ENCODE results near the gene MAPK8IP2. TPM values are rescaled to one million over a fixed set of nuclear protein-coding genes. Genes with fewer than 3 reads are reported as not detected.

The MAPK8IP2 gene
- total RNA-seq, 6 experiments from 2014 or later, result 0.15 to 1.7 (median 0.45) TPM

DNA sequence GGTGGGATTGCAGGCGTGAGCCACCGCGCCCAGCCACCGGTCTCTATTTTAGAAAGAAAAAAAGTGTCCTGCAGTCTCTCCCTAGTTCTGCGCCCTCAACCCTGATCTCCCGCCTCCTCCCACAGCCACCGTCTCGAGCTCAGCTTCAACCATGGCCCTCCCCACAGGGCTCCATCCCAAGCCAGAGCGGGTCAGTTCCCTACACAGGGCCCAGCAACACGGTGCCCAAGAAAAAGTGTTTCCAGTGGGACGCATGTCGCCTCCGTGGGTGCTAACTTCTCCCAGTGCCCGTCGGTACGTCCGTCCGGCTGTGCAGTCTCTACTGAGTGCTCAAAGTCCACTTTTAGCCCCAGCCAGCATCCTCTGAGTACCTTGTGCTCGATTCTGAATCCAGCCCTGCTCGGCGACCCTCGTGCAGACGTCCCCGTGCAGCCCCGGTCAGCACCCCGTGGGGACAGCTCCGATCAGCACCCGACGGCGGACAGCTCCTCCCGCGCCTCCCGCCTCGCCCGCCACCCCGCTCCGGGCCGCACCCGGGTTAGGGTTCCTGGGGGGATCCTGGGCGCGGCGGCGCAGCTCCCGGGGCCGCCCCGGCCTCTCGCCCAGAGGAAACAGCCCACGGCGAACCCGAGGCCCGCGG lies 657 bp upstream of the MAPK8IP2 start:
- Histone ChIP-seq H3K27me3 (peaks cover 6% of the 10 kb centered on the region in 2 donors), H3K36me3 (no peaks in the 10 kb centered on the region), H3K4me3 (peak overlapping the region in 2 of 3 donors; percentile 29 to 35), H3K4me1 (peaks cover 0 to 6% (median 0%) of the 10 kb centered on the region in 4 donors), H3K9me3 (no peaks in the 10 kb centered on the region), H3K27ac (no peak overlapping the region)
- intact Hi-C loops (cut with DNase I), result loop anchor here in 1 of 2 donors (5.0 kb wide), 1 partner anchor 48 kb away; no protein-coding TSS in a partner anchor
- ATAC-seq (peak; percentile 74 to 90 (median 82)), DNase-seq (peak in 1 of 3 donors; percentile 61)
- no peak for TF ChIP-seq POLR2A (IDR thresholded peaks at IDR 0.05)
- TF ChIP-seq, protein P1, sequence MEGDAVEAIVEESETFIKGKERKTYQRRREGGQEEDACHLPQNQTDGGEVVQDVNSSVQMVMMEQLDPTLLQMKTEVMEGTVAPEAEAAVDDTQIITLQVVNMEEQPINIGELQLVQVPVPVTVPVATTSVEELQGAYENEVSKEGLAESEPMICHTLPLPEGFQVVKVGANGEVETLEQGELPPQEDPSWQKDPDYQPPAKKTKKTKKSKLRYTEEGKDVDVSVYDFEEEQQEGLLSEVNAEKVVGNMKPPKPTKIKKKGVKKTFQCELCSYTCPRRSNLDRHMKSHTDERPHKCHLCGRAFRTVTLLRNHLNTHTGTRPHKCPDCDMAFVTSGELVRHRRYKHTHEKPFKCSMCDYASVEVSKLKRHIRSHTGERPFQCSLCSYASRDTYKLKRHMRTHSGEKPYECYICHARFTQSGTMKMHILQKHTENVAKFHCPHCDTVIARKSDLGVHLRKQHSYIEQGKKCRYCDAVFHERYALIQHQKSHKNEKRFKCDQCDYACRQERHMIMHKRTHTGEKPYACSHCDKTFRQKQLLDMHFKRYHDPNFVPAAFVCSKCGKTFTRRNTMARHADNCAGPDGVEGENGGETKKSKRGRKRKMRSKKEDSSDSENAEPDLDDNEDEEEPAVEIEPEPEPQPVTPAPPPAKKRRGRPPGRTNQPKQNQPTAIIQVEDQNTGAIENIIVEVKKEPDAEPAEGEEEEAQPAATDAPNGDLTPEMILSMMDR (IDR thresholded peaks at IDR 0.05), result no peak
- 17% methylated on average over 3 of the region's 52 CpGs for WGBS (ENCODE audit: insufficient coverage, low coverage, low lambda C conversion rate, missing lambda C conversion rate)

DNA sequence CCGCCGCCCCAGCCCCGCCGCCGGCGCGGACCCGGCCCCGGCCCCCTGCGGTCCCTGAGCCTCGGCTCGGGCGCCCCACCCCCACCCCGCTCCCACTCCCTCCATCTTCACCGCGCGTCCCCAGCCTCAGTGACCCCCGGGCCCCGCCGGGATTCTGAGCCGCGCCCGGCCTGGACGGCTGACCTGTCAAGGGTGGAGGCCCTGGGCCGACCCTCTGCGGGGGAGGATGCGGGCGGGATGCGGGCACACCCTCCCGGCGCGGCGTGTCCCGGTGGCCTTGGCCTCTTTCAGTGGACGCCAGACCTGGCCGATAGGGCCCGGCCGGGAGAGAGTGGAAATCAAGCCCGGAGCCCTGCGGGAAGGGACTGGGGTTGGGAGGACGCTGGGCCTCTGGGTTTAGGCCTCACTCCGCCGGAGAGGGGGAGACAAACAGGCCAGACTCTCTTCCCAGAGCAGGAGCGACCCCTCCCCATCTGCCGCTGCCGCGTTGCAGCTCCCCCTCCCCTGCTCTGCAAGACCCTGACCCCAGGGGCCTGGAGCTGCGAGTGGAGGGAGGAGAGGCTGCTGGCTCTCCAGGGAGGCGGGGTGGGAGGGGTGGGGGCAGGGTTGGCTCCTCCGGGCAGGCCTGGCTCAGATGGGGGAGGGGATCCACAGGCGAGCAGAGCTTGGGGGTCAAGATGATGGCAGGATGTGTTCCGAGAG lies 525 bp downstream of the MAPK8IP2 start:
- Histone ChIP-seq H3K9me3 (no peaks in the 10 kb centered on the region), H3K4me1 (peaks cover 0 to 6% (median 0%) of the 10 kb centered on the region in 4 donors), H3K27me3 (peaks cover 6% of the 10 kb centered on the region in 2 donors), H3K27ac (no peak overlapping the region), H3K4me3 (peak overlapping the region in 1 of 3 donors; percentile 35), H3K36me3 (no peaks in the 10 kb centered on the region)
- intact Hi-C loops (cut with DNase I), result loop anchor here in 1 of 2 donors (5.0 kb wide), 1 partner anchor 49 kb away; no protein-coding TSS in a partner anchor
- DNase-seq (peak in 1 of 3 donors; percentile 22), ATAC-seq (peak in 2 of 4 donors; percentile 11 to 12)
- 0% methylated on average over 2 of the region's 52 CpGs for WGBS (ENCODE audit: insufficient coverage, low coverage, low lambda C conversion rate, missing lambda C conversion rate)
- no peak for TF ChIP-seq POLR2A (IDR thresholded peaks at IDR 0.05)
- TF ChIP-seq, protein P1 (IDR thresholded peaks at IDR 0.05), result no peak

DNA sequence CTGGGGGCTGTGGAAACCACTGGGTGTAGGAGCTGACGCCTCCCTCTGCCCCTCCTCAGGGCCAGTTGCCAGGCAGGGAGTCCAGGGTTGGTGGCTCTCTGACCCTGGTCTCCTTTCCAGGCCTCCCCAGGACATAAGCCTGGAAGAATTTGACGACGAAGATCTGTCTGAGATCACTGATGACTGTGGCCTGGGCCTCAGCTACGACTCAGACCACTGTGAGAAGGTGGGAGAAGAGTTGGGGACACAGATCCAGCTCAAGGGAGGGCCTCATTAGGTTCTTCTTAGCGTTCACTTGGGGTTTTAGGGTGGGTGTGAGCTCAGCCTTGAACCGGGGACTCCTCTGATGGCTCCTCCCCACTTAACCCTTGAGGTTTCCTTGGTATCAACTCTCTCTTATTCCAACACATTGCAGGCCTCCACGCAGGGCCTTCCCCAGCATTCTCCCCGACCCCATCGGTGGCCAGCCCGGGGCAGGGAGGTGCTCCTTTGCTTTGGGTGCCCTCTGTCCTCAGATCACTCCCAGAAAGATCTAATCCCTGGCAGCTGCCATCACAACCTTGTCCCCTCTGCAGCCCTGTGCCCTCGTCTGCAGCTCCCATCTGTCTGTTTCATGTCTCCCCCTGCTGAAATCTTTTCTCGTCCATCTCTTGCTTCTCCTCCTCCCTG lies 1.2 kb downstream of the MAPK8IP2 start:
- peak in 1 of 3 donors; percentile 6 for DNase-seq
- intact Hi-C loops (cut with DNase I), result loop anchor here in 1 of 2 donors (5.0 kb wide), 1 partner anchor 50 kb away; no protein-coding TSS in a partner anchor
- 56% methylated on average over 6 of the region's 12 CpGs for WGBS (ENCODE audit: insufficient coverage, low coverage, low lambda C conversion rate, missing lambda C conversion rate)
- H3K4me3 ChIP-seq, result no peak overlapping the region
- ATAC-seq, result no peak
- H3K9me3 ChIP-seq, result no peaks in the 10 kb centered on the region
- H3K27ac ChIP-seq, result no peak overlapping the region
- no peaks in the 10 kb centered on the region for H3K36me3 ChIP-seq
- peaks cover 6% of the 10 kb centered on the region in 2 donors for H3K27me3 ChIP-seq
- TF ChIP-seq, protein P1 (IDR thresholded peaks at IDR 0.05), result no peak
- TF ChIP-seq POLR2A (IDR thresholded peaks at IDR 0.05), result no peak
- peaks cover 0 to 6% (median 0%) of the 10 kb centered on the region in 4 donors for H3K4me1 ChIP-seq

DNA sequence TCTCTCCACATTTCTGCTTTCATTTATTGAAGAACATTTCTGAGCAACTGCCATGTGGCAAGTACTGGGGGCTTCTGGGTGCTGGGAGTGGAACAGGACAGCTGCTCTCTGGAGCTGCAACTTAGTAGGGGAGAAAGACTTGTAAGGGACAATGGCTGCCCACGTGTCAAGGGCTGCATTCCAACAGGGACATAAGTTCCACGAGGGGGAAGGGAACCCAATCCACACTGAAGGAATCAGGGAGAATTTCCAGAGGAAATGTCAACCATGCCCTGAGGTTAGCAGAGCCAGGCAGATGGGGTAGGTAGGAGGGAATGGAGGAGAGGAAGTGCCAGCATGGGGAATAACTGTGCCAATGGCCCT lies 1.7 kb downstream of the MAPK8IP2 start:
- WGBS (ENCODE audit: insufficient coverage, low coverage, low lambda C conversion rate, missing lambda C conversion rate), result 36% methylated on average over 2 of the region's 2 CpGs
- H3K9me3 ChIP-seq, result no peaks in the 10 kb centered on the region
- H3K4me3 ChIP-seq, result no peak overlapping the region
- no peak for TF ChIP-seq POLR2A (IDR thresholded peaks at IDR 0.05)
- TF ChIP-seq, protein P1 (IDR thresholded peaks at IDR 0.05), result no peak
- no peak for ATAC-seq
- no peak overlapping the region for H3K27ac ChIP-seq
- peaks cover 0 to 6% (median 0%) of the 10 kb centered on the region in 4 donors for H3K4me1 ChIP-seq
- H3K27me3 ChIP-seq, result peaks cover 6% of the 10 kb centered on the region in 2 donors
- no peaks in the 10 kb centered on the region for H3K36me3 ChIP-seq
- no peak for DNase-seq
- intact Hi-C loops (cut with DNase I), result loop anchor here in 1 of 2 donors (5.0 kb wide), 1 partner anchor 50 kb away; no protein-coding TSS in a partner anchor

All from right lobe of liver (tissue), 6 donors.